Measurements from ENCODE around the gene CHD1L.

The CHD1L gene

DNA sequence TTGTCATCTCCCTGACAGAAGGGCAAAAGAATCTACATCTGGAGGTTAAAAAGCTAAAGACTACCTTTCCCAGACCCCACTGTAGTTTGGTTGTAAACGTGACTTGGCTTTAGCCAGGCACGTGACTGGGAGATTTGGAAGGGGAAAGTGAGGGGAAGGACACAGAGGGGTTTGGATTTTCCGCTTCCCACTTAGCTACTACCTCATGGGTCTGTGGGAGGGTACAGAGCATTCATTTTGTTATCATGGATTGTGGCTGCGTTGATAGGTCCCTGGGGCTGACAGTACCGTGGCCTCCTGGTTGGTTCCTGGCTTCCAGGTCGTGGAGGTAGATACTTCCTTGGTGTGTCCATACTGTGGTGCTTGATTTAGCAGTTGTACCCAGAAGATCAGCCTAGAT lies 2.6 kb downstream of the CHD1L start:
- no peak overlapping the region for H3K27ac ChIP-seq (ENCODE audit: low read depth, low read length)
- peak overlapping the region; percentile 92 for H3K4me2 ChIP-seq (ENCODE audit: low read length)
- H3K9me2 ChIP-seq (replicated peaks; ENCODE audit: control insufficient read depth, low read length): no peaks in the 10 kb centered on the region

DNA sequence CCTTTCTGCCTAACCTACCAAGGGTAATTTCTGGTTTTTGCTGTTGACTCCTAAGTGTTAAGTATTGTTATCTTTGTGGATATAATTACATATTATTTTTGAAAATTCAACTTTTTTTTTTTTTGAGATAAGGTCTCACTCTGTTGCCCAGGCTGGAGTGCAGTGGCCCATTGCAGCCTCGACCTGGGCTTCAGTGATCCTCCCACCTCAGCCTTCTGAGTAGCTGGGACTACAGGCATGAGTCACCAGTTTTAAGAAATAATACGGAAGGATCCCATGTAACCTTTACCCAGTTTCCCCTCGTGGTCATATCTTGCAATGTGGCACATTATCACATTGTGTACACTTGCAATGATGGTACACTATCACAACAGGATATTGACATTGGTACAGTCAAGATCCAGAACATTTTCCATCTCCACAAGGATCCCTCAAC lies 3.1 kb downstream of the CHD1L start:
- Histone ChIP-seq H3F3A (ENCODE audit: control insufficient read depth, insufficient read depth) (no peaks in the 10 kb centered on the region), H3K4me3 (ENCODE audit: low read length) (no peak overlapping the region), H3K9me3 (ENCODE audit: control insufficient read depth, insufficient read depth, low read length) (no peaks in the 10 kb centered on the region), H3K27me3 (ENCODE audit: control insufficient read depth, low read length) (no peaks in the 10 kb centered on the region), H3K4me1 (ENCODE audit: control insufficient read depth, low read length) (peaks cover 49% of the 10 kb centered on the region), H3K9me2 (replicated peaks; ENCODE audit: control insufficient read depth, low read length) (no peaks in the 10 kb centered on the region), H3K79me2 (ENCODE audit: control insufficient read depth, low read length) (peaks cover 81% of the 10 kb centered on the region), H3K4me2 (ENCODE audit: low read length) (peak overlapping the region; percentile 92), H4K20me1 (ENCODE audit: control insufficient read depth, insufficient read depth, low read depth, low read length) (peaks cover 34% of the 10 kb centered on the region), H3K27ac (ENCODE audit: low read depth, low read length) (no peak overlapping the region), H3K36me3 (ENCODE audit: control insufficient read depth, low read length) (peaks cover 21% of the 10 kb centered on the region)
- no peak for TF ChIP-seq CTCF (IDR thresholded peaks at IDR 0.05; ENCODE audit: low read depth, low read length, poor library complexity, severe bottlenecking)
- TF ChIP-seq EZH2phosphoT487 (IDR thresholded peaks at IDR 0.05; ENCODE audit: borderline replicate concordance, low read length): no peak

More for the DNA sequence above, 2.6 kb downstream of the CHD1L start:
- Histone ChIP-seq H3F3A (ENCODE audit: control insufficient read depth, insufficient read depth) (no peaks in the 10 kb centered on the region), H3K4me3 (ENCODE audit: low read length) (no peak overlapping the region), H3K9me3 (ENCODE audit: control insufficient read depth, insufficient read depth, low read length) (no peaks in the 10 kb centered on the region), H3K27me3 (ENCODE audit: control insufficient read depth, low read length) (no peaks in the 10 kb centered on the region), H3K79me2 (ENCODE audit: control insufficient read depth, low read length) (peaks cover 76% of the 10 kb centered on the region), H3K4me1 (ENCODE audit: control insufficient read depth, low read length) (peaks cover 49% of the 10 kb centered on the region), H3K36me3 (ENCODE audit: control insufficient read depth, low read length) (peaks cover 21% of the 10 kb centered on the region), H4K20me1 (ENCODE audit: control insufficient read depth, insufficient read depth, low read depth, low read length) (peaks cover 34% of the 10 kb centered on the region)
- TF ChIP-seq EZH2phosphoT487 (IDR thresholded peaks at IDR 0.05; ENCODE audit: borderline replicate concordance, low read length) (no peak), CTCF (IDR thresholded peaks at IDR 0.05; ENCODE audit: low read depth, low read length, poor library complexity, severe bottlenecking) (no peak)

DNA sequence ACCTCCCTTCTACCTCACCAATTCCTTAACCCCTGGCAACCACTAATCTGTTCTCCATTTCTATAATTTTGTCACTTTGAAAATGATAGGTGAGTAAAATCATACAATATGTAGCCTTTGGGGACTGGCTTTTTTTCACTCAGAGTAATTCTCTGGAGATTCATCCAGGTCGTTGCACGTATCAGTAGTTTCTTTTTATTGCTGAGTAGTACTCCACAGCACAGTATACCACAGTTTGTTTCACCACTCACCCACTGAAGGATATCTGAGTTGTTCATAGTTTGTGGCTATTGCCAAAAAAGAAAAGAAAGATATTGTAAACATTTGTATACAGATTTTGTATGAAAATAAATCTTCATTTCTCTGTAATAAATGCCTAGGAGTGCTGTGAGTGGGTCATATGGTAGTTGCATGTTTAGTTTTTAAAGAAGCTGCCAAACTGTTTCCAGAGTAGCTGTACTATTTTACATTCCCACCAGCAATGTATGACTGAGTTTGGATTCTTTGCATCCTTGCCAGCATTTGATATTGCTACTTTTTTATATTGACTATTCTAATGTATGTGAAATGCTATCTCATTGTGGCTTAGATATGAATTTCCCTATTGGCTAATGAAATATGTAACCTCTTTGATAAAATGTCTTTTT lies 3.7 kb downstream of the CHD1L start:
- Histone ChIP-seq H3K4me3 (ENCODE audit: low read length) (no peak overlapping the region), H3F3A (ENCODE audit: control insufficient read depth, insufficient read depth) (no peaks in the 10 kb centered on the region), H3K27me3 (ENCODE audit: control insufficient read depth, low read length) (no peaks in the 10 kb centered on the region), H3K4me2 (ENCODE audit: low read length) (peak overlapping the region; percentile 36), H3K4me1 (ENCODE audit: control insufficient read depth, low read length) (peaks cover 49% of the 10 kb centered on the region), H3K9me3 (ENCODE audit: control insufficient read depth, insufficient read depth, low read length) (no peaks in the 10 kb centered on the region), H3K27ac (ENCODE audit: low read depth, low read length) (no peak overlapping the region), H3K36me3 (ENCODE audit: control insufficient read depth, low read length) (peaks cover 21% of the 10 kb centered on the region), H3K9me2 (replicated peaks; ENCODE audit: control insufficient read depth, low read length) (no peaks in the 10 kb centered on the region), H3K79me2 (ENCODE audit: control insufficient read depth, low read length) (peaks cover 87% of the 10 kb centered on the region), H4K20me1 (ENCODE audit: control insufficient read depth, insufficient read depth, low read depth, low read length) (peaks cover 34% of the 10 kb centered on the region)
- TF ChIP-seq CTCF (IDR thresholded peaks at IDR 0.05; ENCODE audit: low read depth, low read length, poor library complexity, severe bottlenecking) (no peak), EZH2phosphoT487 (IDR thresholded peaks at IDR 0.05; ENCODE audit: borderline replicate concordance, low read length) (no peak)

All from DOHH2 (cell line).